Testis (tissue), 3 donors: ENCODE data around the gene GJA8. TPM values are rescaled to one million over a fixed set of nuclear protein-coding genes. Genes with fewer than 3 reads are reported as not detected.
"Not testable (repeated sequence)": the region's sequence is repeated elsewhere in the genome, so short reads cannot be mapped to it uniquely, and the experiment has no call there.

ENCODE experiments used
- DNase-seq: peaks from one replicate; pipeline ENCODE4 v3.0.0-alpha.2; 2019
- H3K27ac ChIP-seq, 2 donors: fragments of 200-600 bp; sonication (generic); one replicate each; pipeline ENCODE4 v1.5.1; 2019
- H3K27me3 ChIP-seq: fragments of 200-600 bp; sonication (generic); one replicate; pipeline ENCODE4 v1.5.1; 2019
- H3K36me3 ChIP-seq: fragments of 200-600 bp; sonication (generic); one replicate; pipeline ENCODE4 v1.5.1; 2017; ENCODE audit warnings: low read depth; ENCODE audit errors: missing control alignments
- H3K4me1 ChIP-seq: fragments of 200-600 bp; sonication (generic); one replicate; pipeline ENCODE4 v1.5.1; 2019
- H3K4me3 ChIP-seq, 2 donors: fragments of 200-600 bp; sonication (generic); one replicate each; pipeline ENCODE4 v1.5.1; 2017 to 2019
- H3K9me3 ChIP-seq: fragments of 200-600 bp; sonication (generic); one replicate; pipeline ENCODE4 v1.5.1; 2017
- WGBS, 2 donors: methylation state at CpG; one replicate each; pipeline ENCODE4 v1.1.5; 2018; 5-methylcytosine and 5-hydroxymethylcytosine counted together
- intact Hi-C: fragments of 100-400 bp; cut with DNase I; formaldehyde crosslinking; loops from one replicate; pipeline ENCODE4 v1.15.1; 2023; ENCODE audit warnings: low total_unique reads
- polyA plus RNA-seq: library from polyadenylated mRNA; stranded (reverse); fragments of 350-450 nt; fragmentation: Illumina TruSeq; extraction: RNeasy Lipid Tissue Mini Kit (QIAGEN cat#74804); gene quantifications from one replicate; pipeline ENCODE4 v1.2.3, GENCODE V29; 2014; ENCODE audit warnings: low read depth, low replicate concordance; ENCODE audit not compliant: insufficient read depth
- total RNA-seq, 2 donors: library from RNA; depleted of rRNA; stranded (reverse); fragments of >200 nt; gene quantifications; one replicate each; pipeline ENCODE4 v1.2.3, GENCODE V29; 2016

GJA8 gene
- total and polyA plus RNA-seq, 3 donors from 2014 or later = 5.1 to 13.4 (median 10.2) TPM

DNA sequence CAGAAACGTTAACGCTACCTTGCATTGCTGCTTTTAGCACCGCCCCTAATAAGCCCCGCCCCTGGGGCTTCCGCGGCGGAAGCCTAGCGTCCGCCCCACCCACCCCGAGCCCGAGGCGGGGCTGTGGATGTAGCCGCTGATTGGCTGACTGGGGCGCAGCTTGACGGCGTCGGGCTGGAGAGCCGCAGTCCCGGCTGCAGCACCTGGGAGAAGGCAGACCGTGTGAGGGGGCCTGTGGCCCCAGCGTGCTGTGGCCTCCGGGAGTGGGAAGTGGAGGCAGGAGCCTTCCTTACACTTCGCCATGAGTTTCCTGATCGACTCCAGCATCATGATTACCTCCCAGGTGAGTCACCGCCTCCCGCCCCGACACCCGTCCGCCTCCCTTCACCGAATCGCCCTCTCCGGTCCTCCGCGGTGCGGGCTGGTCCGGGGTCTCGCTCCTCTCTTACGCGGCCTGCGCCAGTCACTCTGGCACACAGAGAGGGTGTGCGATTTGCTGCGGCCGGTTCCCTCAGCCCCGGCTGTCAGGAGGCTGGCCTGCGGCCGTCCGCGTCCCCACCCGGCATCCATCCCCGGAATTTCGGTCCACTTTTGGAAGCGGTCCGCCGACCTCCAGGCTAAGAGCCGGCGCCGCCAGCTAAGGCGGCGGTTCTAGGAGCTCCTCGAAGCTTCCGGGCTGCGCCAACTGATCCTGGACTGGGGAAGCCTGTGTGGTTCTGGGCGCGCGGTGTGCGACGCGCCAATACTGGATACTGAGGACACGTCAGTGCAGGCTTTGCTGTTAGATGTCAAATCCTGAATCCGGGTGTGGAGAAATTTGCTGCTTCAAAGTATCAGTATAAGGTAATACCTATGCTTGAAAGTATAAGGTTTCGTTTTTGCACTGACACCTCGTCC, 25.9 kb downstream of the GJA8 start, which contains the start of gene GPR89B:
Gene GPR89B, plus strand, starts transcription at position 185 of the 897 bp plus-strand sequence. Its CDS starts 117 bp downstream, at position 302.
- H3K27me3 ChIP-seq, H3K4me1 ChIP-seq, intact Hi-C loops, H3K9me3 ChIP-seq, H3K36me3 ChIP-seq: not testable (repeated sequence)
- Histone ChIP-seq H3K27ac (peak within 1 kb of the TSS; percentile 69 to 88), H3K4me3 (peak within 1 kb of the TSS; percentile 71 to 73)
- WGBS, 2 donors = 0% methylated on average over 38 of the region's 72 CpGs; no CpG with 5 or more reads in 1 of the 2 donors
- peak; percentile 96 for DNase-seq

DNA sequence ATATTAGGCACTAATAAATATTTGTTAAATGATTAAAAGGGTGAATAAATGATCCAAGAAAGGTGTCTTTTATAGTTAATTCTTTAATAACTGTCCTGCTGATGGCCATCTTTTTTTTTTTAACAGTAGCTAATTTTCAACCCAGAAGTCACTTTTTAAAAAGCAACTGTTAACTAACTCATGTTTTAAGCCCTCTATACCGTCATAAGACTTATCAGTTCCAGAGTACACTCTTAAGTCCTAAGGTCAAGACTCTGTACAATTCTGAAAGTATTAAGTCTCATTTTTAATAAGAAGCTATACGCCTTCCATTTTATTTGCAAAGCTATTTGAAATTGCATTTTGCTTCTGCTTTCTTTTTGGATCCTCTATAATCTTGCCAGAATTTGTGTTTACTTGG, 28.5 kb downstream of the GJA8 start:
- H3K4me3 ChIP-seq, DNase-seq, H3K9me3 ChIP-seq, H3K4me1 ChIP-seq, H3K27me3 ChIP-seq, H3K27ac ChIP-seq, intact Hi-C loops, H3K36me3 ChIP-seq: not testable (repeated sequence)
- 87 to 91% methylated on average over 2 of the region's 2 CpGs for WGBS, 2 donors

DNA sequence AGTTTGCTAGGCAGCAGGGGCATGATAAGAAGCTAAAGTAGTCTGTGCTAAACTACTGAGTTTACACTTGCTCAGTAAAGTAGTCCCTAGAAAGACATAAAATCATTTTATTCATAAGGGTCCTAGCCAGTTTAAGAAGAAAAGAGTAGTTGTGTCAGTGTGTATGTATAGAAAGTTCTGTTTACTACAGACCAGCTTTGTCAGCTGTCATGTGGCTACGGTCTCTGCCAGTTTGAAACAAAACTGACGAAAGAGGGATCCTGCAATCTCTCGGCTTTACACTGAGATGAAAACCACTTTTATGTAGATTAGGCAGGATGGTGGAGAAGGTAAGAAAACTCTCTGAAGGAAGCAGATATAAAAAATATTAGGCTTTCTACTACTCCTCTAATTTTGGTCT, 32.7 kb downstream of the GJA8 start:
- intact Hi-C loops, H3K27me3 ChIP-seq, H3K4me3 ChIP-seq, H3K36me3 ChIP-seq, H3K9me3 ChIP-seq, H3K4me1 ChIP-seq, DNase-seq, H3K27ac ChIP-seq: not testable (repeated sequence)
- WGBS, 2 donors = 87 to 95% methylated on average over 3 of the region's 3 CpGs

DNA sequence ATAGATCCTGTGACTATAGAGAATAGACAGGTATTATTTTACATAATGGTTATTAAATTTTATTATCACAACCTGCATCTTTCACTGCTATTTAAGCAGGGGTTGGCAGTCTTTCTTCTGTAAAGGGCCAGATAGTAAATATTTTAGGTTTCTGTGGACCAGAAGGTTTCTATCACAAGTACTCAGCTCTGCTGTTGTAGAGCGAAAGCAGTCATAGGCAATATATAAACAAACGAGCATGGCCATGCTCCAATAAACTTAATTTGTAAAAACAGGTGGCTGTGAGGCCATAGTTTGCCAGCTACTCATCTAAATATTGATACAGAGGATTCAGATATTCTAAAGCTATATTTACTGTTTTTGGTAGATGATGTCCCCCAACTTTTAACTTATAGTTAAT, 37.9 kb downstream of the GJA8 start:
- H3K27ac ChIP-seq, H3K36me3 ChIP-seq, H3K4me3 ChIP-seq, H3K4me1 ChIP-seq, DNase-seq, H3K9me3 ChIP-seq, intact Hi-C loops, H3K27me3 ChIP-seq: not testable (repeated sequence)
- WGBS, 2 donors = 81 to 88% methylated on average over 2 of the region's 2 CpGs

DNA sequence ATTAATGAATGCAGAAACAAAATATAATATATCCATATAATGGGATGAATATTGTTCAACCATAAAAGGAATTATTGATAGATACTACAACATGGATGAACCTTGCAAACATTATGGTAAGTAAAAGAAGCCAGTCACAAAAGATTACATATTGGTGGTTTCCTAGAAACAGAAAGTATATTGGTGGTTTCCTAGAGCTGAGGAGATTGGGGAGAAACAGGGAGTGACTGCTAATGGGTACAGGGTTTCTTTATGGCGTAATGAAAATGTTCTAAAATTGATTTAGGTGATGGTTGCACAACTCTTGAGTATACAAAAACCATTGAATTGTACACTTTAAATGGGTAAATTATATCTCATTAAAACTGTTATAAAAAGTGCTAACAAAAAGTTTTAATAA, 40.0 kb downstream of the GJA8 start:
- H3K4me3 ChIP-seq, H3K36me3 ChIP-seq, DNase-seq, H3K9me3 ChIP-seq, H3K27ac ChIP-seq, H3K27me3 ChIP-seq, intact Hi-C loops, H3K4me1 ChIP-seq: not testable (repeated sequence)
- WGBS, 2 donors = no CpG with 5 or more reads among the region's 1 CpG

DNA sequence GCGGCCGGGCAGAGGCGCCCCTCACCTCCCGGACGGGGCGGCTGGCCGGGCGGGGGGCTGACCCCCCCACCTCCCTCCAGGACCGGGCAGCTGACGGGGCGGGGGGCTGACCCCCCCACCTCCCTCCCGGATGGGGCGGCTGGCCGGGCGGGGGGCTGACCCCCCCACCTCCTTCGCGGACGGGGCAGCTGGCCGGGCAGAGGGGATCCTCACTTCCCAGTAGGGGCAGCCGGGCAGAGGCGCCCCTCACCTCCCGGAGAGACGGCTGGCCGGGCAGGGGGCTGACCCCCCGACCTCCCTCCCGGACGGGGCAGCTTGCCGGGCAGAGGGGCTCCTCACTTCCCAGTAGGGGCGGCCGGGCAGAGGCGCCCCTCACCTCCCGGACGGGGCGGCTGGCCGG, 46.9 kb downstream of the GJA8 start:
- DNase-seq, H3K27me3 ChIP-seq, H3K4me3 ChIP-seq, intact Hi-C loops, H3K9me3 ChIP-seq, H3K4me1 ChIP-seq, H3K27ac ChIP-seq, H3K36me3 ChIP-seq: not testable (repeated sequence)
- 90% methylated on average over 16 of the region's 35 CpGs; no CpG with 5 or more reads in 1 of the 2 donors for WGBS, 2 donors

Other genes starting within 250 kb of the GJA8 start
- gene ACP6, start 232.3 kb upstream of the GJA8 start, total RNA-seq = 10 to 100 TPM; 12.0 to 25.4 TPM
- 21.6 TPM for gene ACP6, start 232.3 kb upstream of the GJA8 start, polyA plus RNA-seq
- 1 to 10 TPM; 1.2 to 2.2 TPM for gene GJA5, start 142.2 kb upstream of the GJA8 start, total RNA-seq
- 5.6 TPM for gene GJA5, start 142.2 kb upstream of the GJA8 start, polyA plus RNA-seq
- 10 to 100 TPM; 24.6 to 24.7 TPM for gene GPR89B, start 25.6 kb downstream of the GJA8 start, total RNA-seq
- 32.8 TPM for gene GPR89B, start 25.6 kb downstream of the GJA8 start, polyA plus RNA-seq
- 10 to 100 TPM; 13.1 to 18.7 TPM for gene NBPF11, start 249.5 kb downstream of the GJA8 start, total RNA-seq
- 10.6 TPM for gene NBPF11, start 249.5 kb downstream of the GJA8 start, polyA plus RNA-seq